Measurements from ENCODE around the gene SLC6A11.

The SLC6A11 gene

GRCh38 chr3:10974131-10974530 lies 158.1 kb downstream of the SLC6A11 start:
- TF ChIP-seq CTCF (IDR thresholded peaks at IDR 0.05; ENCODE audit: borderline replicate concordance, insufficient read depth, low read depth, low read length), result no peak
- H3K4me3 ChIP-seq (ENCODE audit: low read depth, low read length), result no peak overlapping the region

GRCh38 chr3:10974746-10975375 lies 158.8 kb downstream of the SLC6A11 start:
- no peak overlapping the region for H3K4me3 ChIP-seq (ENCODE audit: low read depth, low read length)
- no peak for TF ChIP-seq CTCF (IDR thresholded peaks at IDR 0.05; ENCODE audit: borderline replicate concordance, insufficient read depth, low read depth, low read length)

GRCh38 chr3:10975695-10976234 lies 159.7 kb downstream of the SLC6A11 start:
- no peak overlapping the region for H3K4me3 ChIP-seq (ENCODE audit: low read depth, low read length)
- no peak for TF ChIP-seq CTCF (IDR thresholded peaks at IDR 0.05; ENCODE audit: borderline replicate concordance, insufficient read depth, low read depth, low read length)

GRCh38 chr3:10976770-10977169 lies 160.7 kb downstream of the SLC6A11 start:
- no peak for TF ChIP-seq CTCF (IDR thresholded peaks at IDR 0.05; ENCODE audit: borderline replicate concordance, insufficient read depth, low read depth, low read length)
- no peak overlapping the region for H3K4me3 ChIP-seq (ENCODE audit: low read depth, low read length)

- no peak overlapping the region for H3K4me3 ChIP-seq (ENCODE audit: low read depth, low read length)
- no peak for TF ChIP-seq CTCF (IDR thresholded peaks at IDR 0.05; ENCODE audit: borderline replicate concordance, insufficient read depth, low read depth, low read length)
Observed at GRCh38 chr3:10977892-10978510, 162.0 kb downstream of the SLC6A11 start.

- TF ChIP-seq CTCF (IDR thresholded peaks at IDR 0.05; ENCODE audit: borderline replicate concordance, insufficient read depth, low read depth, low read length), result no peak
- H3K4me3 ChIP-seq (ENCODE audit: low read depth, low read length), result no peak overlapping the region
Observed at GRCh38 chr3:10978956-10979355, 162.9 kb downstream of the SLC6A11 start.

GRCh38 chr3:10980312-10980711 lies 164.3 kb downstream of the SLC6A11 start:
- no peak overlapping the region for H3K4me3 ChIP-seq (ENCODE audit: low read depth, low read length)
- TF ChIP-seq CTCF (IDR thresholded peaks at IDR 0.05; ENCODE audit: borderline replicate concordance, insufficient read depth, low read depth, low read length), result no peak
